ENCODE measurements around the gene MORF4L1. TPM values are rescaled to one million over a fixed set of nuclear protein-coding genes. Genes with fewer than 3 reads are reported as not detected.

MORF4L1 gene
- total RNA-seq, 2 donors from 2014 or later = 94.2 to 152 TPM

GRCh38 chr15:78932258-78932808 is 59.6 kb downstream of the MORF4L1 start:
- TF ChIP-seq POLR2A (IDR thresholded peaks at IDR 0.05) (no peak), CTCF (IDR thresholded peaks at IDR 0.05) (no peak)
- intact Hi-C loops (cut with DNase I) = no loop called here
- no peak overlapping the region for H3K27ac ChIP-seq
- H3K27me3 ChIP-seq = no peaks in the 10 kb centered on the region
- 77 to 83% methylated on average over 5 to 13 of the region's 13 CpGs for WGBS, 2 donors
- peaks cover 0 to 11% of the 10 kb centered on the region in 2 donors for H3K36me3 ChIP-seq (replicated peaks in 1 of 2; ENCODE audit: insufficient read depth in 1 of 2, low read depth in 2 of 2)
- no peaks in the 10 kb centered on the region for H3K9me3 ChIP-seq
- DNase-seq (no peak), ATAC-seq (no peak)
- no peak overlapping the region for H3K4me3 ChIP-seq
- H3K4me1 ChIP-seq = no peaks in the 10 kb centered on the region

GRCh38 chr15:78933187-78933822 is 60.6 kb downstream of the MORF4L1 start:
- H3K4me1 ChIP-seq = no peaks in the 10 kb centered on the region
- intact Hi-C loops (cut with DNase I) = no loop called here
- no peak for ATAC-seq
- no peak overlapping the region for H3K4me3 ChIP-seq
- TF ChIP-seq CTCF (IDR thresholded peaks at IDR 0.05) = no peak
- TF ChIP-seq POLR2A (IDR thresholded peaks at IDR 0.05) = no peak
- H3K9me3 ChIP-seq = no peaks in the 10 kb centered on the region
- WGBS, 2 donors = 68 to 82% methylated on average over 12 of the region's 12 CpGs
- H3K27ac ChIP-seq = no peak overlapping the region
- DNase-seq = no peak
- H3K27me3 ChIP-seq = no peaks in the 10 kb centered on the region
- peaks cover 0 to 11% of the 10 kb centered on the region in 2 donors for H3K36me3 ChIP-seq (replicated peaks in 1 of 2; ENCODE audit: insufficient read depth in 1 of 2, low read depth in 2 of 2)

- Histone ChIP-seq H3K4me3 (no peak overlapping the region), H3K27ac (no peak overlapping the region), H3K4me1 (no peaks in the 10 kb centered on the region), H3K27me3 (no peaks in the 10 kb centered on the region), H3K9me3 (no peaks in the 10 kb centered on the region), H3K36me3 (replicated peaks in 1 of 2; ENCODE audit: insufficient read depth in 1 of 2, low read depth in 2 of 2) (peaks cover 0 to 11% of the 10 kb centered on the region in 2 donors)
- intact Hi-C loops (cut with DNase I) = no loop called here
- ATAC-seq = no peak
- no peak for TF ChIP-seq CTCF (IDR thresholded peaks at IDR 0.05)
- no peak for TF ChIP-seq POLR2A (IDR thresholded peaks at IDR 0.05)
- 69 to 83% methylated on average over 18 to 20 of the region's 20 CpGs for WGBS, 2 donors
- DNase-seq = no peak
Measured at GRCh38 chr15:78933823-78934654, 61.3 kb downstream of the MORF4L1 start.

- 71 to 82% methylated on average over 5 of the region's 5 CpGs for WGBS, 2 donors
- H3K4me1 ChIP-seq = no peaks in the 10 kb centered on the region
- ATAC-seq (no peak), DNase-seq (no peak)
- H3K27ac ChIP-seq = no peak overlapping the region
- no peak overlapping the region for H3K4me3 ChIP-seq
- H3K36me3 ChIP-seq (replicated peaks in 1 of 2; ENCODE audit: insufficient read depth in 1 of 2, low read depth in 2 of 2) = peaks cover 0 to 11% of the 10 kb centered on the region in 2 donors
- intact Hi-C loops (cut with DNase I) = no loop called here
- no peaks in the 10 kb centered on the region for H3K27me3 ChIP-seq
- no peak for TF ChIP-seq POLR2A (IDR thresholded peaks at IDR 0.05)
- no peak for TF ChIP-seq CTCF (IDR thresholded peaks at IDR 0.05)
- H3K9me3 ChIP-seq = no peaks in the 10 kb centered on the region
Measured at GRCh38 chr15:78934655-78935023, 61.9 kb downstream of the MORF4L1 start.

Measured in body of pancreas (tissue), 4 donors.